ENCODE data around the gene BCL11A. TPM values are rescaled to one million over a fixed set of nuclear protein-coding genes. Genes with fewer than 3 reads are reported as not detected.

BCL11A gene
- total RNA-seq, 1 donor from 2014 or later = 2.2 TPM

DNA sequence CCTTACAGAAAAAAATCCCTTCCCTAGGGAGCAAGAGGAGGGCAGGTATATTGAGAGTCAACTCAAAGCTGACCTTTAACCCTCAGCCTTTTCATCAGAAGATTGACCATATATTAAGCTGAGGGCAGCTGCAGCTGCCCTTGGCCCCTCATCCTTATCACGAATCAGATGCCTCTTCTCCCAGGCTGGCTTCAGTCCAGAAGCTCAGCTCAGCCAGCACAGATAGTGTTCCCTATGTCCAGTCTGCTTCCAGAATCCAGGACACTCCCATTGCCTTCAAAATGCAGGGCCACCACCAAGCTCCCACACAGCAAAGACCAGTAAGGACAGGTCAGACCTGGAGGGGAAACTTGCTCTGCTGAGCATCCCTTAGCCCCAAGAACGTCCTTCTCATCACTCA, 146.1 kb downstream of the BCL11A start:
- no peak overlapping the region for H3K27ac Mint-ChIP-seq (ENCODE audit: unreplicated experiment)
- no peaks in the 10 kb centered on the region for H3K36me3 Mint-ChIP-seq (ENCODE audit: low read depth)
- DNase-seq (ENCODE audit: low read depth, low spot score) = no peak
- peaks cover 12% of the 10 kb centered on the region for H3K27me3 Mint-ChIP-seq (ENCODE audit: low read depth)
- H3K9me3 Mint-ChIP-seq = no peaks in the 10 kb centered on the region
- TF ChIP-seq CTCF (conservative IDR thresholded peaks at IDR 0.05) = no peak
- H3K4me3 Mint-ChIP-seq = no peak overlapping the region
- H3K4me1 Mint-ChIP-seq = peaks cover 27% of the 10 kb centered on the region

- no peak for TF ChIP-seq CTCF (conservative IDR thresholded peaks at IDR 0.05)
- no peak for DNase-seq (ENCODE audit: low read depth, low spot score)
- Mint-ChIP-seq H3K9me3 (no peaks in the 10 kb centered on the region), H3K27me3 (ENCODE audit: low read depth) (peaks cover 12% of the 10 kb centered on the region), H3K27ac (ENCODE audit: unreplicated experiment) (no peak overlapping the region), H3K36me3 (ENCODE audit: low read depth) (no peaks in the 10 kb centered on the region), H3K4me3 (no peak overlapping the region), H3K4me1 (peaks cover 22% of the 10 kb centered on the region)
Measured at GRCh38 chr2:60406192-60406591, 147.3 kb downstream of the BCL11A start.

DNA sequence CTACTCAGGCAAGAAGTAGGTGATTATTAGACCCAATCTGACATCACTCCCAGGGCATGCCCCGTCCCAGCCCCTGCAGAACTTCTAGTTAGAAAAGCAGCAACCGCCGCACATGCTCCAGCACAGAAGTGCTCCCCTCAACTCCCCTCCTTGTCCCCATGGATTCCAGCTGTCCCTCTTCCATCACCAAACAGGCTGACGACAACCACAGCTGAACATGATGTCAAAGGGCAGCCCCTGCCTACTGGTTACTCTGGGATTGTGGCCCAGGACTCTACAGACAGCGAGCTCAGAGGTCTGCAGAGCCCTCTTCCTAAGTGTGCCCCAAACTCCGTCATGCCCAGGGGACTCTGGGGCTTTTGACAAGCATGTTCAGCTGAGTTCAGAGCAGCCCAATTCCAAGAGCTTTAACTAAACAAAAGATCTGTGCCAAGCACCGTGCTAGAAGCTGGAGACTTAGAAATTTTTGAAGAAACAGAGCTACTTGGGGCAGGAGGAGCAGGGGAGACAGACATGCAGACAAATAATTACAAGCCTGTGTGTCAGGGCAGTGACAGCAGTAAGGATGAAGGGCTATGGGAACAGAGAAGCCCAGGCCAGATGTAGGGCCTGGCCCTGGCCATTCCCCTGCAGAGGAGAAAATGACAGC, 148.1 kb downstream of the BCL11A start:
- H3K4me1 Mint-ChIP-seq = peaks cover 15% of the 10 kb centered on the region
- H3K27ac Mint-ChIP-seq (ENCODE audit: unreplicated experiment) = no peak overlapping the region
- no peaks in the 10 kb centered on the region for H3K36me3 Mint-ChIP-seq (ENCODE audit: low read depth)
- TF ChIP-seq CTCF (conservative IDR thresholded peaks at IDR 0.05) = no peak
- peaks cover 12% of the 10 kb centered on the region for H3K27me3 Mint-ChIP-seq (ENCODE audit: low read depth)
- DNase-seq (ENCODE audit: low read depth, low spot score) = no peak
- no peaks in the 10 kb centered on the region for H3K9me3 Mint-ChIP-seq
- H3K4me3 Mint-ChIP-seq = no peak overlapping the region

Other genes starting within 250 kb of the BCL11A start
- gene PAPOLG, start 202.6 kb upstream of the BCL11A start, total RNA-seq = 20.4 and 21.1 TPM in 2 replicates

Data from neural crest cell (in vitro differentiated cells).